Progenitor cell of endocrine pancreas (in vitro differentiated cells): Measurements from ENCODE around the gene RPTOR. TPM values are rescaled to one million over a fixed set of nuclear protein-coding genes. Genes with fewer than 3 reads are reported as not detected.

ENCODE experiments used
- DNase-seq: peaks from one replicate; pipeline ENCODE4 v3.0.0; 2021; ENCODE audit warnings: low spot score; ENCODE audit not compliant: unreplicated experiment
- H3K27ac Mint-ChIP-seq: 2 replicates; pipeline ENCODE4 v1.8.0; 2021; ENCODE audit warnings: mild to moderate bottlenecking, moderate library complexity, mixed read lengths
- H3K27me3 Mint-ChIP-seq: 2 replicates; pipeline ENCODE4 v1.8.0; 2021; ENCODE audit warnings: mixed read lengths
- H3K36me3 Mint-ChIP-seq: 2 replicates; pipeline ENCODE4 v1.8.0; 2022; ENCODE audit warnings: mixed read lengths; ENCODE audit not compliant: insufficient read depth
- H3K4me1 Mint-ChIP-seq: 2 replicates; pipeline ENCODE4 v1.8.0; 2021; ENCODE audit warnings: low read depth, mixed read lengths
- H3K4me3 Mint-ChIP-seq: 2 replicates; pipeline ENCODE4 v1.8.0; 2021; ENCODE audit warnings: low read depth, mild to moderate bottlenecking, moderate library complexity, mixed read lengths
- H3K9me3 Mint-ChIP-seq: 2 replicates; pipeline ENCODE4 v1.8.0; 2021; ENCODE audit warnings: low read depth, mixed read lengths
- total RNA-seq: library from RNA; stranded (reverse); gene quantifications from 2 replicates; pipeline ENCODE4 v1.2.1, GENCODE V29; 2021
- TF ChIP-seq, protein P1 (sequence below): fragments of 200-600 bp; sonication (generic); IDR thresholded peaks from one replicate; pipeline ENCODE4 v1.5.0; 2021; ENCODE audit warnings: antibody characterized with exemption, mild to moderate bottlenecking; ENCODE audit not compliant: unreplicated experiment

The RPTOR gene
- total RNA-seq, 1 donor from 2014 or later: 40.0 TPM

GRCh38 chr17:80585890-80586845 lies 41.5 kb downstream of the RPTOR start:
- Mint-ChIP-seq H3K27me3 (no peaks in the 10 kb centered on the region), H3K36me3 (peaks cover 2% of the 10 kb centered on the region), H3K27ac (no peak overlapping the region), H3K4me3 (no peak overlapping the region), H3K4me1 (peaks cover 9% of the 10 kb centered on the region), H3K9me3 (no peaks in the 10 kb centered on the region)
- DNase-seq: no peak
- TF ChIP-seq, protein P1, sequence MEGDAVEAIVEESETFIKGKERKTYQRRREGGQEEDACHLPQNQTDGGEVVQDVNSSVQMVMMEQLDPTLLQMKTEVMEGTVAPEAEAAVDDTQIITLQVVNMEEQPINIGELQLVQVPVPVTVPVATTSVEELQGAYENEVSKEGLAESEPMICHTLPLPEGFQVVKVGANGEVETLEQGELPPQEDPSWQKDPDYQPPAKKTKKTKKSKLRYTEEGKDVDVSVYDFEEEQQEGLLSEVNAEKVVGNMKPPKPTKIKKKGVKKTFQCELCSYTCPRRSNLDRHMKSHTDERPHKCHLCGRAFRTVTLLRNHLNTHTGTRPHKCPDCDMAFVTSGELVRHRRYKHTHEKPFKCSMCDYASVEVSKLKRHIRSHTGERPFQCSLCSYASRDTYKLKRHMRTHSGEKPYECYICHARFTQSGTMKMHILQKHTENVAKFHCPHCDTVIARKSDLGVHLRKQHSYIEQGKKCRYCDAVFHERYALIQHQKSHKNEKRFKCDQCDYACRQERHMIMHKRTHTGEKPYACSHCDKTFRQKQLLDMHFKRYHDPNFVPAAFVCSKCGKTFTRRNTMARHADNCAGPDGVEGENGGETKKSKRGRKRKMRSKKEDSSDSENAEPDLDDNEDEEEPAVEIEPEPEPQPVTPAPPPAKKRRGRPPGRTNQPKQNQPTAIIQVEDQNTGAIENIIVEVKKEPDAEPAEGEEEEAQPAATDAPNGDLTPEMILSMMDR: no peak

DNA sequence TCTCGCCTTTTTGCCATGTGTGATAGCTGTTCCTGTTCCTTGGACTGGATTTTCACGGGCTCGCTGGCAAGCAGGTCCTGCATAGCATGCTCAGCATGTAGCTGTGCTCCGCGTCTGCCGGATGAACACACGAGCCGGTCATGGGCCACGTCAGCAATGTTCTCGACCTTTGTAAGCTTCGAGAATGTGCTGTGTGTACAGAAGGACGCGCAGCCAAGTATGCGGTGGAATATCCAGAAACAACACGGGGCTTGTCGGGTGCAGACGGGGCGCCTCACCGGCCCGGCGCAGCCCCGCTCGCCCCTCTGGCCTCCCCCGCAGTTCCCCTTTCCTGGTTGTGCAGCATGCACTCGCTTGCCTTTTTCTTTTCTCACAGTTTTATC lies 42.2 kb downstream of the RPTOR start:
- Mint-ChIP-seq H3K4me1 (peaks cover 9% of the 10 kb centered on the region), H3K27ac (no peak overlapping the region), H3K36me3 (peaks cover 2% of the 10 kb centered on the region), H3K9me3 (no peaks in the 10 kb centered on the region), H3K27me3 (no peaks in the 10 kb centered on the region), H3K4me3 (no peak overlapping the region)
- DNase-seq: no peak
- TF ChIP-seq, protein P1: no peak

DNA sequence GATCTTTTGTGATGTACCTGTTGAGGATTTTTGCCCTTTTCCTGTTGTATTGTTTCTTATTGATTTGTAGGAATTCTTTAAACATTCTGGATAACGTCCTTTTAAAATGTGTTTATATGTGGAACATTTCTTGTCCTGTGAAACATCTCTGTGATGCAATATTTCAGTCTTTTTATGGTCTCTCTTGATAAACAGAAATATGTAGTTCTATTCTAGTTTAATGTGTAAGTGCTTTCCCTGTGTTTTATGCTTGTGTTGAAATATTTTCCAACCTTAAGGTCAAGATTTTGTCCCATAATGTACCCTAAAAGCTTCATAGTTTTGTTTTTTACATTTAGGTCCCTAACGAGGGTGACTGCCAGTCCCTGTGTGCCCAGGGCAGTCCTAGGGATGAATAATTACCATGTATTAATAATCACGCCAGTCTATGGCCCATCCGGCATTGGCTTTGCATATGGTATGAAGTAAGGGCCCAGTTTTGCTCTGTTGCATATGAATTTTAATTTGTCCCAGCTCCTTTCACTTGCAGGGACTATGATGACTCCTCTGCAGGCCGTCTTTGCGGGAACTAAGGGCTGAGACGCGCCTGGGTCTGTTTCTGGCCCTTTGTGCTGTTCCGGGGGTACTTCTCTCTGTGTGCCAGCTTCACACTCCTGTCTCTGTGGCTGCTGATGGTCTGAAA lies 44.2 kb downstream of the RPTOR start:
- Mint-ChIP-seq H3K27me3 (no peaks in the 10 kb centered on the region), H3K36me3 (no peaks in the 10 kb centered on the region), H3K27ac (peak overlapping the region; percentile 79), H3K4me1 (peaks cover 5% of the 10 kb centered on the region), H3K4me3 (no peak overlapping the region), H3K9me3 (no peaks in the 10 kb centered on the region)
- TF ChIP-seq, protein P1: no peak
- no peak for DNase-seq

DNA sequence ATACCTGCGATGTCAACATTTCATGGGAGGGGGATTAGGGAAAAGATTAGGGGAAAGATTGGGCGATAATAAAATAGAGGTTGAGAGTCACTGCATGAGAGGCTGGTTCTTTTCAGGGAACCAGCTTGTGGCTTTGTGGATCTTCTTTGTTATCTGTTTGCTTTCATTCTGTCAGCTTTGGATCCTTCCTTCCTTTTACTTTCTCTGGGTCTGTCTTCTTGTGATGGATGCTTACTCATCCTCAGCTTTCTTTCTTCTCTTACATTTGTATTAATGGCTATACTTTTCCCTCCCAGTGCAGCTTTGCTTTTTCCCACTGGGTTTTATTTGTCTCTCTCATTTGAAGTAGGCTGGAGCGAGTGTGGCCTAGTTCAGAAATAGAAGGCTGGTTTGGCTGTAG lies 47.1 kb downstream of the RPTOR start:
- Mint-ChIP-seq H3K36me3 (no peaks in the 10 kb centered on the region), H3K4me1 (peaks cover 9% of the 10 kb centered on the region), H3K4me3 (no peak overlapping the region), H3K27ac (no peak overlapping the region), H3K27me3 (no peaks in the 10 kb centered on the region), H3K9me3 (no peaks in the 10 kb centered on the region)
- DNase-seq: no peak
- TF ChIP-seq, protein P1: no peak

GRCh38 chr17:80592243-80592642 lies 47.6 kb downstream of the RPTOR start:
- H3K27me3 Mint-ChIP-seq: no peaks in the 10 kb centered on the region
- H3K4me1 Mint-ChIP-seq: peaks cover 13% of the 10 kb centered on the region
- H3K4me3 Mint-ChIP-seq: no peak overlapping the region
- DNase-seq: no peak
- TF ChIP-seq, protein P1: no peak
- H3K36me3 Mint-ChIP-seq: no peaks in the 10 kb centered on the region
- H3K9me3 Mint-ChIP-seq: no peaks in the 10 kb centered on the region
- H3K27ac Mint-ChIP-seq: no peak overlapping the region
